HEK293 (cell line): ENCODE data around the gene PDPR.
"Not testable (repeated sequence)": the region's sequence is repeated elsewhere in the genome, so short reads cannot be mapped to it uniquely, and the experiment has no call there.

Experiments used
- CTCF ChIA-PET: fragments of 350-600 bp; formaldehyde crosslinking; extraction: SDS; loops from one replicate; lab custom pipeline; 2021; ENCODE audit warnings: antibody characterized with exemption; lab: Yijun Ruan, JAX
- POLR2A ChIA-PET: fragments of 300-600 bp; formaldehyde crosslinking; extraction: SDS; loops from one replicate; lab custom pipeline; 2020; ENCODE audit warnings: antibody characterized with exemption, inconsistent platforms; lab: Yijun Ruan, JAX
- H3K27ac ChIP-seq: fragments of 200-500 bp; sonication (Bioruptor generic); 2 replicates; pipeline ENCODE4 v1.5.1; 2014; ENCODE audit warnings: low read depth, low read length, control low read depth, inconsistent platforms; ENCODE audit errors: extremely low read depth
- H3K36me3 ChIP-seq, 2 experiments: fragments of 200-500 bp in 1 of 2; sonication (Bioruptor generic) in 1 of 2; 1 replicate in 1 of 2; 2 replicates in 1 of 2; pipeline ENCODE4 v1.5.1; 2014 to 2017; ENCODE audit warnings: inconsistent platforms in 2 of 2, low read length in 2 of 2; ENCODE audit not compliant: control insufficient read depth in 2 of 2, insufficient read depth in 1 of 2
- H3K4me1 ChIP-seq: fragments of 200-500 bp; sonication (Bioruptor generic); 2 replicates; pipeline ENCODE4 v1.5.1; 2014; ENCODE audit warnings: mild to moderate bottlenecking, low read length, inconsistent platforms; ENCODE audit not compliant: control insufficient read depth, insufficient read depth
- H3K4me3 ChIP-seq: 2 replicates; pipeline ENCODE4 v1.5.1; 2011; ENCODE audit warnings: low read depth, mild to moderate bottlenecking, control low read depth, low read length, moderate library complexity
- H3K9me3 ChIP-seq: fragments of 200-500 bp; sonication (Bioruptor generic); 2 replicates; pipeline ENCODE4 v1.5.1; 2014; ENCODE audit warnings: low read depth, low read length, inconsistent platforms; ENCODE audit not compliant: control insufficient read depth, insufficient read depth
- TF ChIP-seq, protein P1 (sequence below): fragments of 450-650 bp; formaldehyde crosslinking; IDR thresholded peaks from 2 replicates; pipeline ENCODE4 v1.5.1; 2017; ENCODE audit warnings: missing biosample characterization, missing genetic modification characterization

The PDPR gene

DNA sequence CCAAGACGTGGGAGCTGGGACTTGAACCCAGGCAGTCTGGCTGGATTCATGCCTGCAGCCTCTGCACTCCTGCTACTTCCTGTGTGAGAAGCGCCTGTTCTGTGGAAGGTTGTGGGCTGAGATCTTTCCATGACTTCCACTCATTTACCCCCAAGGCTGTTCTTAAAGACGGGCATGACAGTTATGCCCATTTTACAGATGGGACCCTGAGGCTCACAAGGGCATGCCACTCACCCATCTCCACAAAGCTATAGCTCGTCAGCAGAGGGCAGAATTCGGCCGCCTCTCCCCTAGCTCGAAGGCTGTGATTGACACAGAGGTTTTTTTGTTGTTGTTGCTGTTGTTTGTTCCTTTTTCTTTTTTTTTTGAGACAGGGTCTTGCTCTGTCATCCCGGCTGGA, 85.9 kb downstream of the PDPR start:
- POLR2A ChIA-PET, H3K9me3 ChIP-seq, H3K4me3 ChIP-seq, H3K27ac ChIP-seq, CTCF ChIA-PET, H3K4me1 ChIP-seq, H3K36me3 ChIP-seq: not testable (repeated sequence)

GRCh38 chr16:70203508-70203907, 89.4 kb downstream of the PDPR start:
- H3K36me3 ChIP-seq, POLR2A ChIA-PET, H3K4me3 ChIP-seq, CTCF ChIA-PET, H3K9me3 ChIP-seq, H3K4me1 ChIP-seq, H3K27ac ChIP-seq: not testable (repeated sequence)
- TF ChIP-seq, protein P1, sequence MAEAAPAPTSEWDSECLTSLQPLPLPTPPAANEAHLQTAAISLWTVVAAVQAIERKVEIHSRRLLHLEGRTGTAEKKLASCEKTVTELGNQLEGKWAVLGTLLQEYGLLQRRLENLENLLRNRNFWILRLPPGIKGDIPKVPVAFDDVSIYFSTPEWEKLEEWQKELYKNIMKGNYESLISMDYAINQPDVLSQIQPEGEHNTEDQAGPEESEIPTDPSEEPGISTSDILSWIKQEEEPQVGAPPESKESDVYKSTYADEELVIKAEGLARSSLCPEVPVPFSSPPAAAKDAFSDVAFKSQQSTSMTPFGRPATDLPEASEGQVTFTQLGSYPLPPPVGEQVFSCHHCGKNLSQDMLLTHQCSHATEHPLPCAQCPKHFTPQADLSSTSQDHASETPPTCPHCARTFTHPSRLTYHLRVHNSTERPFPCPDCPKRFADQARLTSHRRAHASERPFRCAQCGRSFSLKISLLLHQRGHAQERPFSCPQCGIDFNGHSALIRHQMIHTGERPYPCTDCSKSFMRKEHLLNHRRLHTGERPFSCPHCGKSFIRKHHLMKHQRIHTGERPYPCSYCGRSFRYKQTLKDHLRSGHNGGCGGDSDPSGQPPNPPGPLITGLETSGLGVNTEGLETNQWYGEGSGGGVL (tag by site-specific recombination), result 0 out of 2 replicates have a peak, but pooled peaks have one; percentile 28

- POLR2A ChIA-PET, H3K4me1 ChIP-seq, CTCF ChIA-PET, H3K27ac ChIP-seq, H3K9me3 ChIP-seq, H3K36me3 ChIP-seq, H3K4me3 ChIP-seq: not testable (repeated sequence)
These were observed 89.9 kb downstream of the PDPR start for GRCh38 chr16:70204010-70204409.

- H3K4me3 ChIP-seq, H3K9me3 ChIP-seq, H3K27ac ChIP-seq, POLR2A ChIA-PET, H3K36me3 ChIP-seq, H3K4me1 ChIP-seq, CTCF ChIA-PET: not testable (repeated sequence)
These were observed 90.7 kb downstream of the PDPR start for GRCh38 chr16:70204668-70205405.

DNA sequence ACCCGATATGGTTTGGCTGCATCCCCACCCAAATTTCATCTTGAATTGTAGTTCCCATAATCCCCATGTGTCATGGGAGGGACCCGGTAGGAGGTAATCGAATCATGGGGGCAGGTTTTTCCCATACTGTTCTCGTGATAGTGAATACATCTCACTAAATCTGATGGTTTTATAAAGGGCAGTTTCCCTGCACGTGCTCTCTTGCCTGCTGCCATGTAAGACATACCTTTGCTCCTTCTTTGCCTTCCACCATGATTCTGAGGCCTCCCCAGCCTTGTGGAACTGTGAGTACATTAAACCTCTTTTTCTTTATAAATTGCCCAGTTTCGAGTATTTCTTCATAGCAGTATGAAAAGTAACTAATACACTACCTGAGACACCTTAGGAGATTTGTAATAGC, 92.2 kb downstream of the PDPR start:
- POLR2A ChIA-PET, H3K4me1 ChIP-seq, H3K9me3 ChIP-seq, H3K27ac ChIP-seq, H3K36me3 ChIP-seq, CTCF ChIA-PET, H3K4me3 ChIP-seq: not testable (repeated sequence)
